Measurements from ENCODE around the gene CGB8.
"Not testable (repeated sequence)": the region's sequence is repeated elsewhere in the genome, so short reads cannot be mapped to it uniquely, and the experiment has no call there.

The CGB8 gene

GRCh38 chr19:49080392-49080791 is 31.5 kb upstream of the CGB8 start:
- peaks cover 0 to 5% (median 2%) of the 10 kb centered on the region in 4 donors for H3K4me1 ChIP-seq
- no peaks in the 10 kb centered on the region for H3K36me3 ChIP-seq
- H3K9me3 ChIP-seq: no peaks in the 10 kb centered on the region
- H3K27ac ChIP-seq: no peak overlapping the region
- intact Hi-C loops (cut with DNase I; ENCODE audit: low total_unique reads): no loop called here
- no peaks in the 10 kb centered on the region for H3K27me3 ChIP-seq
- TF ChIP-seq, protein P1, sequence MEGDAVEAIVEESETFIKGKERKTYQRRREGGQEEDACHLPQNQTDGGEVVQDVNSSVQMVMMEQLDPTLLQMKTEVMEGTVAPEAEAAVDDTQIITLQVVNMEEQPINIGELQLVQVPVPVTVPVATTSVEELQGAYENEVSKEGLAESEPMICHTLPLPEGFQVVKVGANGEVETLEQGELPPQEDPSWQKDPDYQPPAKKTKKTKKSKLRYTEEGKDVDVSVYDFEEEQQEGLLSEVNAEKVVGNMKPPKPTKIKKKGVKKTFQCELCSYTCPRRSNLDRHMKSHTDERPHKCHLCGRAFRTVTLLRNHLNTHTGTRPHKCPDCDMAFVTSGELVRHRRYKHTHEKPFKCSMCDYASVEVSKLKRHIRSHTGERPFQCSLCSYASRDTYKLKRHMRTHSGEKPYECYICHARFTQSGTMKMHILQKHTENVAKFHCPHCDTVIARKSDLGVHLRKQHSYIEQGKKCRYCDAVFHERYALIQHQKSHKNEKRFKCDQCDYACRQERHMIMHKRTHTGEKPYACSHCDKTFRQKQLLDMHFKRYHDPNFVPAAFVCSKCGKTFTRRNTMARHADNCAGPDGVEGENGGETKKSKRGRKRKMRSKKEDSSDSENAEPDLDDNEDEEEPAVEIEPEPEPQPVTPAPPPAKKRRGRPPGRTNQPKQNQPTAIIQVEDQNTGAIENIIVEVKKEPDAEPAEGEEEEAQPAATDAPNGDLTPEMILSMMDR (IDR thresholded peaks at IDR 0.05): no peak
- H3K4me3 ChIP-seq: no peak overlapping the region
- no peak for DNase-seq

GRCh38 chr19:49074869-49075268 is 26.0 kb upstream of the CGB8 start:
- H3K27ac ChIP-seq; H3K4me3 ChIP-seq; H3K36me3 ChIP-seq; intact Hi-C loops (cut with DNase I; ENCODE audit: low total_unique reads); H3K9me3 ChIP-seq: not testable (repeated sequence)
- TF ChIP-seq, protein P1 (IDR thresholded peaks at IDR 0.05): peak; percentile 66 to 76
- H3K4me1 ChIP-seq: peaks cover 0 to 11% (median 6%) of the 10 kb centered on the region in 4 donors
- peaks cover 3 to 47% of the 10 kb centered on the region in 2 donors for H3K27me3 ChIP-seq
- peak; percentile 64 to 80 for DNase-seq

- intact Hi-C loops (cut with DNase I; ENCODE audit: low total_unique reads): no loop called here
Measured at GRCh38 chr19:49073514-49074378, 24.8 kb upstream of the CGB8 start.

GRCh38 chr19:49071860-49072547 is 23.1 kb upstream of the CGB8 start:
- TF ChIP-seq, protein P1 (IDR thresholded peaks at IDR 0.05): no peak
- Histone ChIP-seq H3K4me3 (no peak overlapping the region), H3K27me3 (peaks cover 3 to 73% of the 10 kb centered on the region in 2 donors)

More at GRCh38 chr19:49073514-49074378, 24.8 kb upstream of the CGB8 start:
- H3K9me3 ChIP-seq: no peaks in the 10 kb centered on the region
- peaks cover 0 to 11% (median 6%) of the 10 kb centered on the region in 4 donors for H3K4me1 ChIP-seq
- no peaks in the 10 kb centered on the region for H3K36me3 ChIP-seq
- H3K27me3 ChIP-seq: peaks cover 3 to 57% of the 10 kb centered on the region in 2 donors
- TF ChIP-seq, protein P1 (IDR thresholded peaks at IDR 0.05): no peak
- DNase-seq: no peak
- H3K4me3 ChIP-seq: no peak overlapping the region
- no peak overlapping the region for H3K27ac ChIP-seq

GRCh38 chr19:49070416-49070815 is 21.5 kb upstream of the CGB8 start:
- Histone ChIP-seq H3K27me3 (peaks cover 3 to 88% of the 10 kb centered on the region in 2 donors), H3K4me3 (no peak overlapping the region), H3K4me1 (peaks cover 0 to 13% (median 6%) of the 10 kb centered on the region in 4 donors), H3K36me3 (no peaks in the 10 kb centered on the region), H3K27ac (no peak overlapping the region), H3K9me3 (no peaks in the 10 kb centered on the region)
- TF ChIP-seq, protein P1 (IDR thresholded peaks at IDR 0.05): no peak
- no peak for DNase-seq
- intact Hi-C loops (cut with DNase I; ENCODE audit: low total_unique reads): no loop called here

More at GRCh38 chr19:49071860-49072547, 23.1 kb upstream of the CGB8 start:
- Histone ChIP-seq H3K4me1 (peaks cover 0 to 11% (median 6%) of the 10 kb centered on the region in 4 donors), H3K9me3 (no peaks in the 10 kb centered on the region), H3K27ac (no peak overlapping the region), H3K36me3 (no peaks in the 10 kb centered on the region)
- DNase-seq: no peak
- intact Hi-C loops (cut with DNase I; ENCODE audit: low total_unique reads): no loop called here
